ENCODE results near the gene UQCRHL. TPM values are rescaled to one million over a fixed set of nuclear protein-coding genes. Genes with fewer than 3 reads are reported as not detected.
"Not testable (repeated sequence)": the region's sequence is repeated elsewhere in the genome, so short reads cannot be mapped to it uniquely, and the experiment has no call there.

The UQCRHL gene
- total and polyA plus RNA-seq, 2 of the 8 experiments (the other 6 are each of a cell fraction or from before 2014, with no cell fraction given), result 3.7 to 3.9 TPM

- DNase-seq (ENCODE audit: low read depth in 1 of 2, low spot score in 2 of 2); H3K18ac ChIP-seq (ENCODE audit: extremely low read depth, low read length); H4K20me1 ChIP-seq (replicated peaks in 1 of 2; ENCODE audit: control insufficient read depth in 1 of 2, insufficient read depth in 2 of 2, low read length in 2 of 2); H3K9ac ChIP-seq (replicated peaks in 1 of 4; ENCODE audit: extremely low read depth in 1 of 4, low read depth in 3 of 4, low read length in 3 of 4); H4K5ac ChIP-seq (ENCODE audit: insufficient read length, low read depth, low read length); H3K79me1 ChIP-seq (ENCODE audit: low read depth, low read length); H2BK5ac ChIP-seq (ENCODE audit: low read depth, low read length); H2BK15ac ChIP-seq (ENCODE audit: low read length); FAIRE-seq; H3K36me3 ChIP-seq (ENCODE audit: control insufficient read depth in 2 of 4, insufficient read depth in 4 of 4, low read length in 3 of 4); H3K4ac ChIP-seq (replicated peaks; ENCODE audit: insufficient read length, low read depth, low read length); H2AK5ac ChIP-seq (ENCODE audit: low read depth, low read length); H3K56ac ChIP-seq (replicated peaks; ENCODE audit: insufficient read length, low read depth, low read length); H3K27me3 ChIP-seq (replicated peaks in 1 of 4; ENCODE audit: control insufficient read depth in 3 of 4, extremely low read depth in 1 of 4, insufficient read depth in 3 of 4, low read length in 3 of 4); H3K27ac ChIP-seq (ENCODE audit: low read depth, low read length); H3K14ac ChIP-seq (ENCODE audit: insufficient read length); H3K4me2 ChIP-seq (ENCODE audit: insufficient read depth in 1 of 2, low read depth in 2 of 2, low read length in 2 of 2); H2BK120ac ChIP-seq (replicated peaks; ENCODE audit: low read depth, low read length); H3K23ac ChIP-seq (ENCODE audit: insufficient read length); H3K79me2 ChIP-seq (ENCODE audit: control insufficient read depth in 1 of 2, insufficient read depth in 2 of 2, low read length in 2 of 2); H4K91ac ChIP-seq (replicated peaks; ENCODE audit: insufficient read length, low read length); H2AFZ ChIP-seq (ENCODE audit: low read length); H4K8ac ChIP-seq (ENCODE audit: extremely low read depth, insufficient read depth, low read length); H2BK12ac ChIP-seq (ENCODE audit: low read depth, low read length); H3K23me2 ChIP-seq (ENCODE audit: low read depth, low read length); H3K4me3 ChIP-seq (ENCODE audit: extremely low read depth in 1 of 4, insufficient read depth in 2 of 4, low read depth in 3 of 4, low read length in 4 of 4); H3K9me3 ChIP-seq (ENCODE audit: insufficient read depth in 2 of 2, low read depth in 1 of 2, low read length in 1 of 2); H2BK20ac ChIP-seq (ENCODE audit: low read length): not testable (repeated sequence)
- peaks cover 0 to 18% (median 4%) of the 10 kb centered on the region in 4 experiments; a peak in 3 of 7 replicates for H3K4me1 ChIP-seq (replicated peaks in 1 of 4; ENCODE audit: control insufficient read depth in 3 of 4, insufficient read depth in 4 of 4, low read length in 3 of 4)
- ChIA-PET POLR2A (ENCODE audit: partially characterized antibody) (interaction anchor here (1.5 kb wide), 1 partner anchor 14 kb away, joined by 6 read pairs; no protein-coding TSS in a partner anchor), CTCF (ENCODE audit: partially characterized antibody) (interaction anchor here (1.1 to 1.7 kb wide), 4 partner anchors 13 to 129 kb away, joined by 3 to 7 read pairs (median 4); no protein-coding TSS in a partner anchor)
- WGBS, 2 experiments (ENCODE audit: extremely low coverage in 1 of 2, insufficient coverage in 1 of 2, insufficient read length in 1 of 2, insufficient replicate concordance in 2 of 2, low coverage in 1 of 2, low lambda C conversion rate in 2 of 2, missing lambda C conversion rate in 1 of 2), result 96% methylated on average over 12 of the region's 14 CpGs; no CpG with 5 or more reads in 1 of the 2 experiments
These were observed 21.5 kb upstream of the UQCRHL start for GRCh38 chr1:15828931-15829330.

- H4K20me1 ChIP-seq (replicated peaks in 1 of 2; ENCODE audit: control insufficient read depth in 1 of 2, insufficient read depth in 2 of 2, low read length in 2 of 2); H3K23ac ChIP-seq (ENCODE audit: insufficient read length); H3K4me2 ChIP-seq (ENCODE audit: insufficient read depth in 1 of 2, low read depth in 2 of 2, low read length in 2 of 2); FAIRE-seq; H3K14ac ChIP-seq (ENCODE audit: insufficient read length); H3K4me3 ChIP-seq (ENCODE audit: extremely low read depth in 1 of 4, insufficient read depth in 2 of 4, low read depth in 3 of 4, low read length in 4 of 4); H3K4ac ChIP-seq (replicated peaks; ENCODE audit: insufficient read length, low read depth, low read length); H2BK12ac ChIP-seq (ENCODE audit: low read depth, low read length); H3K27me3 ChIP-seq (replicated peaks in 1 of 4; ENCODE audit: control insufficient read depth in 3 of 4, extremely low read depth in 1 of 4, insufficient read depth in 3 of 4, low read length in 3 of 4); H4K5ac ChIP-seq (ENCODE audit: insufficient read length, low read depth, low read length); H3K18ac ChIP-seq (ENCODE audit: extremely low read depth, low read length); H3K79me2 ChIP-seq (ENCODE audit: control insufficient read depth in 1 of 2, insufficient read depth in 2 of 2, low read length in 2 of 2); H4K8ac ChIP-seq (ENCODE audit: extremely low read depth, insufficient read depth, low read length); H2BK5ac ChIP-seq (ENCODE audit: low read depth, low read length); H2AK5ac ChIP-seq (ENCODE audit: low read depth, low read length); H3K56ac ChIP-seq (replicated peaks; ENCODE audit: insufficient read length, low read depth, low read length); H3K36me3 ChIP-seq (ENCODE audit: control insufficient read depth in 2 of 4, insufficient read depth in 4 of 4, low read length in 3 of 4); H2BK15ac ChIP-seq (ENCODE audit: low read length); H3K23me2 ChIP-seq (ENCODE audit: low read depth, low read length); DNase-seq (ENCODE audit: low read depth in 1 of 2, low spot score in 2 of 2); H2BK20ac ChIP-seq (ENCODE audit: low read length); H4K91ac ChIP-seq (replicated peaks; ENCODE audit: insufficient read length, low read length); POLR2A ChIA-PET (ENCODE audit: partially characterized antibody); H3K79me1 ChIP-seq (ENCODE audit: low read depth, low read length); H3K9ac ChIP-seq (replicated peaks in 1 of 4; ENCODE audit: extremely low read depth in 1 of 4, low read depth in 3 of 4, low read length in 3 of 4); H3K27ac ChIP-seq (ENCODE audit: low read depth, low read length); H2BK120ac ChIP-seq (replicated peaks; ENCODE audit: low read depth, low read length); H2AFZ ChIP-seq (ENCODE audit: low read length); H3K9me3 ChIP-seq (ENCODE audit: insufficient read depth in 2 of 2, low read depth in 1 of 2, low read length in 1 of 2): not testable (repeated sequence)
- CTCF ChIA-PET (ENCODE audit: partially characterized antibody), result interaction anchor here (0.9 kb wide), 1 partner anchor 12 kb away, joined by 3 read pairs; no protein-coding TSS in a partner anchor
- 82% methylated on average over 6 of the region's 15 CpGs; no CpG with 5 or more reads in 1 of the 2 experiments for WGBS, 2 experiments (ENCODE audit: extremely low coverage in 1 of 2, insufficient coverage in 1 of 2, insufficient read length in 1 of 2, insufficient replicate concordance in 2 of 2, low coverage in 1 of 2, low lambda C conversion rate in 2 of 2, missing lambda C conversion rate in 1 of 2)
- peaks cover 0 to 15% (median 4%) of the 10 kb centered on the region in 4 experiments; a peak in 3 of 7 replicates for H3K4me1 ChIP-seq (replicated peaks in 1 of 4; ENCODE audit: control insufficient read depth in 3 of 4, insufficient read depth in 4 of 4, low read length in 3 of 4)
These were observed 20.1 kb upstream of the UQCRHL start for GRCh38 chr1:15827567-15827966.

Data from H1 (cell line).